ENCODE results near the gene OSBP. TPM values are rescaled to one million over a fixed set of nuclear protein-coding genes. Genes with fewer than 3 reads are reported as not detected.
A peak's percentile ranks its signal among the peaks of the same experiment; 100 is the strongest.

Gene OSBP
- total RNA-seq, 2 donors from 2014 or later, result 28.5 to 30.3 TPM

GRCh38 chr11:59601788-59602187 is 13.8 kb downstream of the OSBP start:
- Histone ChIP-seq H3K36me3 (replicated peaks in 1 of 2; ENCODE audit: insufficient read depth in 1 of 2, low read depth in 2 of 2) (peaks cover 14 to 33% of the 10 kb centered on the region in 2 donors), H3K4me1 (peaks cover 39% of the 10 kb centered on the region), H3K4me3 (no peak overlapping the region), H3K9me3 (no peaks in the 10 kb centered on the region), H3K27me3 (no peaks in the 10 kb centered on the region), H3K27ac (peak overlapping the region; percentile 59 to 85 (median 72))
- peak; percentile 91 for ATAC-seq
- 17 to 28% methylated on average over 4 of the region's 4 CpGs for WGBS, 2 donors
- DNase-seq, result peak; percentile 29 to 61 (median 34)
- no peak for TF ChIP-seq POLR2A (IDR thresholded peaks at IDR 0.05)
- TF ChIP-seq CTCF (IDR thresholded peaks at IDR 0.05), result no peak
- intact Hi-C loops (cut with DNase I), result loop anchor here (10.0 kb wide), 1 partner anchor 57 kb away; no protein-coding TSS in a partner anchor

GRCh38 chr11:59600636-59601035 is 14.9 kb downstream of the OSBP start:
- WGBS, 2 donors, result 63 to 75% methylated on average over 4 of the region's 4 CpGs
- Histone ChIP-seq H3K27me3 (no peaks in the 10 kb centered on the region), H3K27ac (peak overlapping the region in 3 of 4 donors; percentile 64 to 85 (median 79)), H3K9me3 (no peaks in the 10 kb centered on the region), H3K4me1 (peaks cover 39% of the 10 kb centered on the region), H3K4me3 (no peak overlapping the region), H3K36me3 (replicated peaks in 1 of 2; ENCODE audit: insufficient read depth in 1 of 2, low read depth in 2 of 2) (peaks cover 14 to 27% of the 10 kb centered on the region in 2 donors)
- intact Hi-C loops (cut with DNase I), result loop anchor here (10.0 kb wide), 1 partner anchor 56 kb away; no protein-coding TSS in a partner anchor
- no peak for DNase-seq
- no peak for TF ChIP-seq CTCF (IDR thresholded peaks at IDR 0.05)
- no peak for TF ChIP-seq POLR2A (IDR thresholded peaks at IDR 0.05)
- no peak for ATAC-seq

- Histone ChIP-seq H3K4me1 (peaks cover 39% of the 10 kb centered on the region), H3K27me3 (no peaks in the 10 kb centered on the region), H3K27ac (peak overlapping the region in 2 of 4 donors; percentile 79 to 85), H3K36me3 (replicated peaks in 1 of 2; ENCODE audit: insufficient read depth in 1 of 2, low read depth in 2 of 2) (peaks cover 14 to 26% of the 10 kb centered on the region in 2 donors), H3K4me3 (no peak overlapping the region), H3K9me3 (no peaks in the 10 kb centered on the region)
- ATAC-seq, result no peak
- TF ChIP-seq CTCF (IDR thresholded peaks at IDR 0.05), result no peak
- TF ChIP-seq POLR2A (IDR thresholded peaks at IDR 0.05), result no peak
- intact Hi-C loops (cut with DNase I), result loop anchor here (10.0 kb wide), 1 partner anchor 55 kb away; no protein-coding TSS in a partner anchor
- DNase-seq, result no peak
- WGBS, 2 donors, result 76 to 90% methylated on average over 2 of the region's 2 CpGs
Measured at GRCh38 chr11:59600234-59600633, 15.3 kb downstream of the OSBP start.

- H3K4me3 ChIP-seq, result no peak overlapping the region
- H3K4me1 ChIP-seq, result peaks cover 39% of the 10 kb centered on the region
- no peaks in the 10 kb centered on the region for H3K9me3 ChIP-seq
- intact Hi-C loops (cut with DNase I), result loop anchor here (10.0 kb wide), 1 partner anchor 56 kb away; no protein-coding TSS in a partner anchor
- H3K27me3 ChIP-seq, result no peaks in the 10 kb centered on the region
- TF ChIP-seq CTCF (IDR thresholded peaks at IDR 0.05) (no peak), POLR2A (IDR thresholded peaks at IDR 0.05) (no peak)
- peaks cover 15 to 34% of the 10 kb centered on the region in 2 donors for H3K36me3 ChIP-seq (replicated peaks in 1 of 2; ENCODE audit: insufficient read depth in 1 of 2, low read depth in 2 of 2)
- DNase-seq (no peak), ATAC-seq (no peak)
- 91 to 95% methylated on average over 1 of the region's 1 CpG for WGBS, 2 donors
- H3K27ac ChIP-seq, result no peak overlapping the region
Measured at GRCh38 chr11:59598961-59599360, 16.6 kb downstream of the OSBP start.

GRCh38 chr11:59584294-59584693 is 31.3 kb downstream of the OSBP start:
- DNase-seq, result no peak
- Histone ChIP-seq H3K27ac (no peak overlapping the region), H3K4me1 (peaks cover 6% of the 10 kb centered on the region), H3K9me3 (no peaks in the 10 kb centered on the region), H3K4me3 (no peak overlapping the region), H3K27me3 (no peaks in the 10 kb centered on the region), H3K36me3 (replicated peaks in 1 of 2; ENCODE audit: insufficient read depth in 1 of 2, low read depth in 2 of 2) (peaks cover 10 to 19% of the 10 kb centered on the region in 2 donors)
- no peak for ATAC-seq
- intact Hi-C loops (cut with DNase I), result no loop called here
- TF ChIP-seq CTCF (IDR thresholded peaks at IDR 0.05) (no peak), POLR2A (IDR thresholded peaks at IDR 0.05) (no peak)
- 95 to 100% methylated on average over 2 of the region's 2 CpGs for WGBS, 2 donors

Data from body of pancreas (tissue), 4 donors.